ENCODE measurements around the gene LIPA. TPM values are rescaled to one million over a fixed set of nuclear protein-coding genes. Genes with fewer than 3 reads are reported as not detected.

Gene LIPA
- total RNA-seq, 1 donor from 2014 or later, result 70.2 TPM

DNA sequence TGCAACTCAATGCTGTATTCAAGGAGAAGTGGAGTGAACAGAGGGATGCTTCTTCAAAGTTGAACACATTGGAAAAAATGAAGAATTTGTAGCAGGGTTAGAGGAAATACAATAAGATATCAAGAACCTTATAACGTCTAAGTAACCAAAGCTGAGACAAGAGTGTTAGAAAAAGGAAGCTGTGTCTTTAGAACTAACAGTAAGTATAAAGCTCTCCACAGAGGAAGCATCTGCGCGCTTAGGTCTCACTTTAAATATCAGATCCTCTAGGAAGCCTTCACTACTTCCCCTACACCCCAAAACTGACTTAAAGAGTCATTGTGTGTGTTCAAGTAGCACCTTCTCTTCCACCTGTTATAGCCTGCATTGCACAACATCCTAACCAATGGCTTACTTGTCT is 87.5 kb downstream of the LIPA start:
- no peak for DNase-seq (ENCODE audit: low read depth)
- Mint-ChIP-seq H3K36me3 (ENCODE audit: low read depth, unreplicated experiment) (no peaks in the 10 kb centered on the region), H3K27me3 (ENCODE audit: low read depth, unreplicated experiment) (peaks cover 14% of the 10 kb centered on the region), H3K9me3 (ENCODE audit: unreplicated experiment) (no peaks in the 10 kb centered on the region), H3K4me3 (ENCODE audit: unreplicated experiment) (no peak overlapping the region), H3K4me1 (ENCODE audit: low read depth, unreplicated experiment) (no peaks in the 10 kb centered on the region), H3K27ac (ENCODE audit: unreplicated experiment) (no peak overlapping the region)
- H3K9ac ChIP-seq (ENCODE audit: low read length), result no peak overlapping the region
- H2AFZ ChIP-seq (ENCODE audit: low read depth, low read length), result no peak overlapping the region
- no peaks in the 10 kb centered on the region for H3K4me1 ChIP-seq (ENCODE audit: insufficient read depth, low read length)
- H3K36me3 ChIP-seq (ENCODE audit: insufficient read depth, low read length), result no peaks in the 10 kb centered on the region
- H3K9me3 ChIP-seq (ENCODE audit: insufficient read depth, low read depth, low read length), result no peaks in the 10 kb centered on the region
- TF ChIP-seq, protein P1, sequence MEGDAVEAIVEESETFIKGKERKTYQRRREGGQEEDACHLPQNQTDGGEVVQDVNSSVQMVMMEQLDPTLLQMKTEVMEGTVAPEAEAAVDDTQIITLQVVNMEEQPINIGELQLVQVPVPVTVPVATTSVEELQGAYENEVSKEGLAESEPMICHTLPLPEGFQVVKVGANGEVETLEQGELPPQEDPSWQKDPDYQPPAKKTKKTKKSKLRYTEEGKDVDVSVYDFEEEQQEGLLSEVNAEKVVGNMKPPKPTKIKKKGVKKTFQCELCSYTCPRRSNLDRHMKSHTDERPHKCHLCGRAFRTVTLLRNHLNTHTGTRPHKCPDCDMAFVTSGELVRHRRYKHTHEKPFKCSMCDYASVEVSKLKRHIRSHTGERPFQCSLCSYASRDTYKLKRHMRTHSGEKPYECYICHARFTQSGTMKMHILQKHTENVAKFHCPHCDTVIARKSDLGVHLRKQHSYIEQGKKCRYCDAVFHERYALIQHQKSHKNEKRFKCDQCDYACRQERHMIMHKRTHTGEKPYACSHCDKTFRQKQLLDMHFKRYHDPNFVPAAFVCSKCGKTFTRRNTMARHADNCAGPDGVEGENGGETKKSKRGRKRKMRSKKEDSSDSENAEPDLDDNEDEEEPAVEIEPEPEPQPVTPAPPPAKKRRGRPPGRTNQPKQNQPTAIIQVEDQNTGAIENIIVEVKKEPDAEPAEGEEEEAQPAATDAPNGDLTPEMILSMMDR (IDR thresholded peaks at IDR 0.05; ENCODE audit: insufficient read depth, low read depth, low read length), result no peak
- TF ChIP-seq EZH2 (IDR thresholded peaks at IDR 0.05; ENCODE audit: insufficient read depth, low read length), result no peak
- H3K27me3 ChIP-seq (ENCODE audit: insufficient read depth, low read length), result peaks cover 10% of the 10 kb centered on the region
- FAIRE-seq, result no peak
- H3K4me2 ChIP-seq (ENCODE audit: low read length), result no peak overlapping the region
- H3K27ac ChIP-seq (ENCODE audit: low read depth, low read length), result no peak overlapping the region
- H3K4me3 ChIP-seq (ENCODE audit: insufficient read depth, low read depth, low read length), result no peak overlapping the region
- H3K79me2 ChIP-seq (ENCODE audit: insufficient read depth, low read length), result no peaks in the 10 kb centered on the region
- no peaks in the 10 kb centered on the region for H4K20me1 ChIP-seq (ENCODE audit: insufficient read depth, low read length)

Other genes with a start within 250 kb of the LIPA start
- gene CH25H, start 44.5 kb downstream of the LIPA start, total RNA-seq, result 0.22 and 0.34 TPM in 2 replicates
- 36.0 and 42.0 TPM in 2 replicates for gene IFIT2, start 50.3 kb upstream of the LIPA start, total RNA-seq
- gene IFIT3, start 76.2 kb upstream of the LIPA start, total RNA-seq, result 171 and 193 TPM in 2 replicates
- gene IFIT1B, start 126.3 kb upstream of the LIPA start, total RNA-seq, result not detected in 2 replicates
- 335 and 375 TPM in 2 replicates for gene IFIT1, start 140.8 kb upstream of the LIPA start, total RNA-seq
- gene IFIT5, start 162.8 kb upstream of the LIPA start, total RNA-seq, result 42.9 and 44.7 TPM in 2 replicates

Measured in astrocyte (in vitro differentiated cells and primary cell).